MCF 10A (cell line): Measurements from ENCODE around the gene INPP5E. TPM values are rescaled to one million over a fixed set of nuclear protein-coding genes. Genes with fewer than 3 reads are reported as not detected.

Source experiments
- BruUV-seq: library from RNA; stranded (reverse); fragments of 400-500 nt; replicated peaks from 2 replicates; lab custom pipeline; 2021; lab: Mats Ljungman, UMichigan
- CTCF ChIA-PET: fragments of 300-600 bp; sonication (Branson Sonifier 250); formaldehyde crosslinking; extraction: SDS; loops from one replicate; lab custom pipeline; 2021; ENCODE audit warnings: antibody characterized with exemption, inconsistent platforms; lab: Yijun Ruan, JAX
- POLR2A ChIA-PET: fragments of 300-600, 350-650 bp; sonication (Branson Sonifier 250); formaldehyde crosslinking; extraction: SDS; loops from one replicate; lab custom pipeline; 2020; ENCODE audit warnings: antibody characterized with exemption, inconsistent platforms; lab: Yijun Ruan, JAX
- DNase-seq: peaks from one replicate; pipeline ENCODE4 v3.0.0-alpha.2; 2018; ENCODE audit not compliant: unreplicated experiment
- H3K27ac Mint-ChIP-seq: one replicate; pipeline ENCODE4 v1.8.0; 2022; ENCODE audit warnings: mild to moderate bottlenecking, low read depth, mixed read lengths; ENCODE audit not compliant: unreplicated experiment
- H3K27me3 Mint-ChIP-seq: one replicate; pipeline ENCODE4 v1.8.0; 2022; ENCODE audit warnings: mixed read lengths; ENCODE audit not compliant: insufficient read depth, unreplicated experiment
- H3K36me3 Mint-ChIP-seq: one replicate; pipeline ENCODE4 v1.8.0; 2022; ENCODE audit warnings: mild to moderate bottlenecking, moderate library complexity, mixed read lengths; ENCODE audit not compliant: insufficient read depth, unreplicated experiment
- H3K4me1 Mint-ChIP-seq: one replicate; pipeline ENCODE4 v1.8.0; 2022; ENCODE audit warnings: mixed read lengths; ENCODE audit not compliant: insufficient read depth, unreplicated experiment
- H3K4me3 Mint-ChIP-seq: one replicate; pipeline ENCODE4 v1.8.0; 2022; ENCODE audit warnings: mild to moderate bottlenecking, moderate library complexity, mixed read lengths; ENCODE audit not compliant: unreplicated experiment
- H3K9me3 Mint-ChIP-seq: one replicate; pipeline ENCODE4 v1.8.0; 2022; ENCODE audit warnings: mixed read lengths; ENCODE audit not compliant: unreplicated experiment
- CTCF ChIP-seq: fragments of 200-600 bp; IDR thresholded peaks from one replicate; pipeline ENCODE4 v1.8.0; 2022; ENCODE audit warnings: antibody characterized with exemption, mild to moderate bottlenecking; ENCODE audit not compliant: unreplicated experiment
- intact Hi-C: fragments of 100-400 bp; cut with micrococcal nuclease; formaldehyde crosslinking; loops from 2 replicates; pipeline ENCODE4 v1.14.1; 2022
- total RNA-seq: library from RNA; stranded (reverse); gene quantifications from 2 replicates; pipeline ENCODE4 v1.2.3, GENCODE V29; 2022

The INPP5E gene
- total RNA-seq, 1 experiment from 2014 or later = 16.3 TPM

- H3K27ac Mint-ChIP-seq = no peak overlapping the region
- no peaks in the 10 kb centered on the region for H3K9me3 Mint-ChIP-seq
- no peak for TF ChIP-seq CTCF
- ChIA-PET POLR2A (no interaction called here), CTCF (no interaction called here)
- no peak for DNase-seq
- no peaks in the 10 kb centered on the region for H3K27me3 Mint-ChIP-seq
- no peak overlapping the region for H3K4me3 Mint-ChIP-seq
- H3K4me1 Mint-ChIP-seq = no peaks in the 10 kb centered on the region
- intact Hi-C loops = no loop called here
- BruUV-seq = no TSS peak
- H3K36me3 Mint-ChIP-seq = peaks cover 97% of the 10 kb centered on the region
These were observed 16.6 kb upstream of the INPP5E start for GRCh38 chr9:136456258-136456657.

- Mint-ChIP-seq H3K27me3 (no peaks in the 10 kb centered on the region), H3K9me3 (no peaks in the 10 kb centered on the region), H3K4me3 (no peak overlapping the region), H3K27ac (no peak overlapping the region), H3K36me3 (peaks cover 97% of the 10 kb centered on the region), H3K4me1 (no peaks in the 10 kb centered on the region)
- no peak for DNase-seq
- no TSS peak for BruUV-seq
- ChIA-PET POLR2A (no interaction called here), CTCF (no interaction called here)
- TF ChIP-seq CTCF = no peak
- intact Hi-C loops = no loop called here
These were observed 15.7 kb upstream of the INPP5E start for GRCh38 chr9:136455043-136456002.

- Mint-ChIP-seq H3K27ac (no peak overlapping the region), H3K9me3 (no peaks in the 10 kb centered on the region), H3K27me3 (no peaks in the 10 kb centered on the region), H3K4me1 (no peaks in the 10 kb centered on the region), H3K36me3 (peaks cover 92% of the 10 kb centered on the region), H3K4me3 (no peak overlapping the region)
- BruUV-seq = no TSS peak
- intact Hi-C loops = no loop called here
- no peak for TF ChIP-seq CTCF
- ChIA-PET CTCF (interaction anchor here (0.5 to 0.9 kb wide), 2 partner anchors 14 to 266 kb away, joined by 3 to 5 read pairs; no protein-coding TSS in a partner anchor), POLR2A (no interaction called here)
- DNase-seq = no peak
These were observed 14.6 kb upstream of the INPP5E start for GRCh38 chr9:136454026-136454796.

- Mint-ChIP-seq H3K27ac (no peak overlapping the region), H3K4me3 (no peak overlapping the region), H3K36me3 (peaks cover 91% of the 10 kb centered on the region), H3K9me3 (no peaks in the 10 kb centered on the region), H3K4me1 (no peaks in the 10 kb centered on the region), H3K27me3 (no peaks in the 10 kb centered on the region)
- no peak for TF ChIP-seq CTCF
- ChIA-PET POLR2A (no interaction called here), CTCF (interaction anchor here (1.0 kb wide), 1 partner anchor 10 kb away, joined by 3 read pairs; no protein-coding TSS in a partner anchor)
- DNase-seq = no peak
- intact Hi-C loops = no loop called here
- no TSS peak for BruUV-seq
These were observed 13.7 kb upstream of the INPP5E start for GRCh38 chr9:136453326-136453725.
